Inflammatory macrophage (primary cell): ENCODE data around the gene APLF.
"Not testable (repeated sequence)": the region's sequence is repeated elsewhere in the genome, so short reads cannot be mapped to it uniquely, and the experiment has no call there.

Experiments
- DNase-seq, 2 donors: peaks; one replicate each; pipeline ENCODE4 v3.0.0-alpha.2; 2020 to 2022

The APLF gene

DNA sequence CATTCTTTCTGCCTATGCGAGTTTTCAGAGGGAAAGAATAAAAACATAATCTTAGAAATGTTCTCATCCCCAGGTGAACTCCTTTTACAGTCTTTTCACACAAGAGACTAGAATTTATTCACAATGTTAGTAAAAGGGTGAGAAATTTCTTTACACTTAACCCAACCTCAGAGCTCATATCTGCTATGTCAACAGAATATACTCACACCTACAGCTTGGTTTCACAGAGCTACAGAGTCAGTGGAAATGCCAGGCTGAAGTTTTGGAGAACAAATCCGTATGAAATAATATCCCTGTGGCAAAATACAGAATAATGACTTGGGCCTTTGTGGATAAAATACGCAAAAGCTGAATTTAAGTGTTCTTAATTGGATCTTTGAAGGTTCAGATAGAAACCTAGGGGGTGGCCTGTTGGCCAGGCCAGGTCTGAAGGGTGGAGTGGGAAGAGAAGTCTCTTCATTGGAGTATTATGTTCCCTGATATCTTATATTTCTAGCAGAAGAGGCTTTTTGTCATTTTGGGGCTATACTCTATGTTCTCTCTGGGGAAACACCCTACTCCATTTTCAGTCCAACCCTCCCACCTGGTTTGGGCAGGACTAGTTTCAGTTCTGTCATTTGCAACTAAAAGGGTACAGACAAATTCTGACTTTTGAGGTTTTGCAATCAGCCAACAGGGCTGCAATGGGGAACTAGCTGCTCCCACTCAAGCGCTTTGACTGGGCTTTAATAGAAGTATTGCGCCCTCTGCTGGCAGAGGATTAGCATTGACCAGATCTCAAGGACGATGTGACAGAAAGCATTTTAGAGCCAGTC lies 26.0 kb upstream of the APLF start:
- DNase-seq, result peak; percentile 98

DNA sequence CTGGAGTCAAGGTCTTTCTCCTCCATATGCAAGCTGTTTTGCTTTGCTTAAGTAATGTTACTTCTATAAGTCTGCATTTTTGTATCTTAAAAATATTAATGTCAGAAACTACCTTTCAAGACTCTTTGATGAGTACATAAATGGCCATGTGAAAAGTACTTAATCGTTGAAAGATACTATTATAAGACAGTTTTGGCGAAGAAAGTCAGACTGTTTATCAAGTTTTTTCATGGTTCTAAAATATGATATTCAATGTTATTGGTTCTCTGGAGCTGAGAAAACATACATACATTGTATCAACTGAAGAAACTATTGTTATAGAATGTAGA lies 25.4 kb upstream of the APLF start:
- no peak for DNase-seq

DNA sequence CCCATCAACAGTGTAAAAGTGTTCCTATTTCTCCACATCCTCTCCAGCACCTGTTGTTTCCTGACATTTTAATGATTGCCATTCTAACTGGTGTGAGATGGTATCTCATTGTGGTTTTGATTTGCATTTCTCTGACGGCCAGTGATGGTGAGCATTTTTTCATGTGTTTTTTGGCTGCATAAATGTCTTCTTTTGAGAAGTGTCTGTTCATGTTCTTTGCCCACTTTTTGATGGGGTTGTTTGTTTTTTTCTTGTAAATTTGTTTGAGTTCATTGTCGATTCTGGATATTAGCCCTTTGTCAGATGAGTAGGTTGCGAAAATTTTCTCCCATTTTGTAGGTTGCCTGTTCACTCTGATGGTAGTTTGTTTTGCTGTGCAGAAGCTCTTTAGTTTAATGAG lies 21.0 kb upstream of the APLF start:
- not testable (repeated sequence) for DNase-seq

DNA sequence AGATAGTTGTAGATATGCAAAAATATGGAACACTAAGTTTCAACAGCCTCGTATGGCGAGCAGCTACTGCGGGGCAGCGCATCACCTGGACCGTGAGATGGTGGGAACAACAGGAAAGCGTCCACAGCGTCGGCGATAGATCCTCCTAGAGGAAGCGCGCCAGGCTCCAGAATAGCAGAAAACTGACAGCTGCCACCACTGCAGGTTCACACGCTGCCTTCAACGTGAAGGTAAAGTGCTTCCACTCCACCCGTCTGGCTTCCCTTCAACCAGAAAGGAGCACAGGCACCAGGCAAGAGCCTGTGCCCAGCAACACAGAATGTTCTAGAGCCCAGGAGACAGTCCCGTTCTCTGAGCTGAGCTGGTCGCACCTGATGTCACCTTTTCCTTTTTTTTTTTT lies 20.3 kb upstream of the APLF start:
- DNase-seq, result no peak

DNA sequence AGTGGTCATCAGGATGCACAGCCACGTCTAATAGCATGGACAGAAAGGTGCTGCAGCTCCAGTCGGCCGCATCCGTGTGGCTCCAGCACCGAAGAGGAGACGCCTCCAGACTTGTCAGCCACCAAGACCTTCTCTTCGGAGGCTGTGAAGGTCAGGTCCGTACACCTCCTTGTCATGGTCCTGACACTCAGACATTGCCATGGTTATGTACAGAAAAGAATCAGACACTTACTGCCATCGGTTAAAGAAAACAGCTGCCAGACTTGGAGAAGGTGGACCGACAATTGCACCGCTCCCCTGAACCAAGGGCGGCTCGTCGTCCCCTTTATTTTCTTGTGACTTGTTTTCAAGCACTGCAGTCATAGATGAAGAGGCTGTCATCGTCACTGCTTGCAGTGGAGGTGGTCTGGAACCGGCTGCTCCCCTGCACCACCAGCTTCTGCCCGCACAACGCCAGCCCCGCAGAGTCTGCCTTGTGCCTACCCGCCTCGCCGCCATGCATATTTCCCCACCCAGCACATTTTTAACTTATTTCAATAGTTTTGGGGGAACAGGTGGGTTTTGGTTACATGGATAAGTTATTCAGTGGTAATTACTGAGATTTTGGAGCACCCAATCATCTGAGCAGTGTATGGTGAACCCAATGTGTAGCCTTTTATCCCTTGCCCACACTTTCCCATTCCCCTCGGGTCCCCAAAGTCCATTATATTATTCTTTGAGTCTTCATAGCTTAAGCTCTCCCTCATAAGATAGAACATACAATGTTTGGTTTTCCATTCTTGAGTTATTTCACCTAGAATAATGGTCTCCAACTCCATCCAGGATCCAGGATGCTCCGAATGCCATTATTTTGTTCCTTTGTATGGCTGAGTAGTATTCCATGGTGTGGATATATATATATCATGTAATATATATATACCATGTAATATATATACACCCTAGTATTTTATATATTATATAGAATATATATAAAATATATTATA lies 18.4 kb upstream of the APLF start:
- DNase-seq, result no peak

DNA sequence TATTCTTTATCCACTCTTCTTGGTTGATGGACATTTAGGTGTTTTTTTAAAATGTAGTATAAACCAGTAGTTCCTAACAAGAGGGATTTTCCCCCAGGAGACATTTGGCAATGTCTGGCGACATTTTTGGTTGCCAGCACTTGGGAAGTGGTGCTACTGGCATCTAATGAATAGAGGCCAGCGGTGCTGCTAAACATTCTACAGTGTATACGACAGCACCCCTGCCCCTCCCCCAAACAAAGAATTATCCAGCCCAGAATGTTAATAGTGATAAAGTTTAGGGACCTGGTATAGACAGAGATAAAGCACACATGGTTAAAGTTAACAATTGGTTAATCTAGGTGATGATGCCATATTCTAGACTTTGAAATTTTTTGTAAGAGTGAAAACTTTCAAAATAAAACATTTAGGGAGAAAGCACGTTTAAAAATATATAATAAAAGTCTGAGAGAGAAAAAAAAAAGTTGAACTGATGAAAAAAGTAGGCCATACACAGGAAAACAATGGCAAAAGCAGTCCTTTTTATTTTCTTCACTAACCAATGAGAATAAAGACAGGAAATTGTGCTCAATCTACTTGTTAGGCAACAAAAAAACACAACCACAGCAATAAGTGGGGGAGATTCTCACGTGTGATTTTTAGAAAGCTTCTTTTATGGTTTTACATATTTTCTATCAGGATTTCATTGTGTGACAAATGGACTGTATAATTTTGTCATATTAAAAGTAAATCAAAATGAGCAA lies 15.1 kb upstream of the APLF start:
- no peak for DNase-seq

DNA sequence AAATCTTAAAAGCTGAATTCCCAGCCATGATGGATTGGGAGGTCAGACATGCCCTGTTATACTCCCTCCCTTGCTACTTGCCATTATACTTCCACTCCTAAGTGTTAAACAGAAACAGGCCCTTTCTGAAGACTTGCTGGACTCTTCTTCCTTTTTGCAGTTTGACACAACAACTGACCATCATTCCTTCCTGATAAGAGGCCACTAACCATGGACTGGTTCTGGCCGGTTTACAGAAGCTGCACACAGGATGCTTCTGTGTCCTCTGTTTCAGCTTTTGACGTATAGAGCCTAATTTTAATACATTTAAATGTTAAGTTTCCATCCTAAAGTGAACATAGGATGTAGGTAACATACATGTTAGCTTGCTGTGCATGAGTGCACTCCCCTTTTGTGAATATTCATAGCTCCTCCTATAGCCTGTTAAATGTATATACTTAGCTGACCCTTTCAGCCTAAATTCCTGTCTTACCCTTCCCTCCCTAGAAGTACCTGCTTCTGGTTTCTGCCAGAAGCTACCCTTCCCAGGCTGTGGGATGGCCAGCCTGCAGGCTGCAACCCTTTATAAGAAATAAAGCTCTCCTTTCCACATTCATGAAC lies 13.5 kb upstream of the APLF start:
- no peak for DNase-seq

DNA sequence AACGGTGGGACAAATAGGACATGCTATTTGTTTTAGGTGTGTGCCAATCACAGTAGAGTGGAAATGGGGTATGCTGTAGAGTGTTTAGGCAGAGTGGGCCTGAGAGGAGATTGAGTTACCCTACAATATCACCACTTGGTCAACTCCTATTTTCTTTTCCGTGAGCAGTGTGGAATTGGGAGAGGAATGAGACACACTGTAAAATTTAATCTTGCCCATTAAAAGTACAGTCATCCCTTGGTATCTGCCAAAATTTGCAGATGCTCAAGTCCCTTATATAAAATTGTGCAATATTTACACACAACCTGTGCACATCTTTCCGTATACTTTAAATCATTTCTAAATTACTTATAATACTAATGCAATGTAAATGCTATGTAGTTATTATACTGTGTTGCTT lies 12.7 kb upstream of the APLF start:
- no peak for DNase-seq

DNA sequence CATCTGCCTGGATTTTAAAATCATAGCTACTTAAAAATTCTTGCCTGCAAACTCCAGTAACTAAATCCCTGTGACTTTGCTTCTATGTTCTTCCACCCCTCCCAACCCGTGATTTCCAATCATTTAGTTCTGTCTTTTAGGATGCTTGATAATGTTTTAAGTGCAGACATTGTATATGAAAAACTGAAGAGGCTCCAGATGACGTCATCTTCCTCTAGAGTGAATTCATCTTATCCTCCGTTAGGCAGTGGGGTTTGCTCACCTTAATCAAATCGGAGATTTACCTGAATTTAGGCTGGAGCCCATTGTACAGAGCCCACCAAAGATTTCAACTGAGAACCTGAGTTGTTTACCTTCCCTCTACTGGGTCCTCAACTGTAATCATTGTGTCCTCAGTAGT lies 11.2 kb upstream of the APLF start:
- no peak for DNase-seq

DNA sequence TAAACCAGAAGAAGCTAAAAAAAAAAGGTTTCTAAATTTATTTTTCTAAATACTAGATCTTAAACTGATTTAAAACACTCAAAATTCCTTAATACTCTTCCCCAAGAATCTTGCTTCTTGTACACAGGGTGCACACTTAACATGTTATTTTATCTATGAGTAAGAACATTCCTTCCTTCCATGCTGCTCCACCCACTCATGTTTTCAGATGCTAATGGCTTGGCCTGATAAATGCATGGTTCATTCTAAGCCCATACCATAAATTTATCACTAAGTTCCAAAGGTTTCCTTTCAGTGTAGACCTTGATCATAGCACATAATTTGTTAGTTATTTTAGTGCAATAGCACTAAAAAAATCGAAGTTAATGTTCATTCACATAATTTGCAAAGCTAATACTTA lies 8.4 kb upstream of the APLF start:
- no peak for DNase-seq

DNA sequence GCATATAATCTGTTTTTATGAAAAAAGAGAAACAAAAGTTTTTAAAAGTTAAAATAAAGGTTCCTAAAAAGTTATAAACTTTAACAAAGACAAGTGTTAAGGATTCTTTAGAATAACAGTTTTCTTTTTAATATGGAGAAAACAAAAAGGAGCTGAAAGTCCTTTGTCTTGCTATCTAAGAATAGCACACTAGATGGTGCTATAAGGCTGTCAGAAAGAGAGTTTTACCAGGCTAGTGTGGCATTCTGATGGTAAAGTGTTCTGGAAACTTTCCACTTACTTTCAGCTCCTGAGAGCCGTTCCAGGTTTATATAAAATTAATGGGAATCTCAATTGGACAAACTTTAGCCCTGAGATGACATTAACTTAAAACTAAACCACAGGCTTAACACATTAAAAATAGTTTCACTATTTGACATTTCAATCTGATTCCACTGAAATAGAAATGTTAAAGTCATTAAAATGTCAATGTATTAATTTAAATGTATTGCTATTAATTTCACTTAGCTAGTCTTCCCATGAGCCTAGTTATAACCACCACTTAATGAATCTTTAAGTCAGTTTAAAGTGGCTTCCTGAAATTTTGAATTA lies 4.0 kb upstream of the APLF start:
- DNase-seq, result peak; percentile 56 to 71

DNA sequence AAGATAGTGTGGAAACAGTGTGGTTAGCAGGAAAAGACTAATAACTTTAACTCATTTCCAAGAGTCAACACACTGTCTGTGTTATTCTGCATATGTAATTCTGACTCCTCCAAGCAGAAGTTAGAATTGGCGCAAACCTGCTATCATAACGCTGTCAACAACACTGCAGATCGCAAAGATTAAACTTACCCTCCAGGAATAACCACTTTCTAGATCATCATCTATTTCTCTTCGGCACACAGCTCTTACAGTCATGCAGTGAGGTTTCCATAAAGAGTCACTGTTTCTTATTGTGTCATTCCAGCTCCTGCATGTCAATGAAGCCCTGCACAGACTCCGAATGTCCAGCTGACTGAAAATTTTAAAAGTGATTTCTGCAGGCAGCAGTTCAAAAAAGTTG lies 2.7 kb upstream of the APLF start:
- no peak for DNase-seq

DNA sequence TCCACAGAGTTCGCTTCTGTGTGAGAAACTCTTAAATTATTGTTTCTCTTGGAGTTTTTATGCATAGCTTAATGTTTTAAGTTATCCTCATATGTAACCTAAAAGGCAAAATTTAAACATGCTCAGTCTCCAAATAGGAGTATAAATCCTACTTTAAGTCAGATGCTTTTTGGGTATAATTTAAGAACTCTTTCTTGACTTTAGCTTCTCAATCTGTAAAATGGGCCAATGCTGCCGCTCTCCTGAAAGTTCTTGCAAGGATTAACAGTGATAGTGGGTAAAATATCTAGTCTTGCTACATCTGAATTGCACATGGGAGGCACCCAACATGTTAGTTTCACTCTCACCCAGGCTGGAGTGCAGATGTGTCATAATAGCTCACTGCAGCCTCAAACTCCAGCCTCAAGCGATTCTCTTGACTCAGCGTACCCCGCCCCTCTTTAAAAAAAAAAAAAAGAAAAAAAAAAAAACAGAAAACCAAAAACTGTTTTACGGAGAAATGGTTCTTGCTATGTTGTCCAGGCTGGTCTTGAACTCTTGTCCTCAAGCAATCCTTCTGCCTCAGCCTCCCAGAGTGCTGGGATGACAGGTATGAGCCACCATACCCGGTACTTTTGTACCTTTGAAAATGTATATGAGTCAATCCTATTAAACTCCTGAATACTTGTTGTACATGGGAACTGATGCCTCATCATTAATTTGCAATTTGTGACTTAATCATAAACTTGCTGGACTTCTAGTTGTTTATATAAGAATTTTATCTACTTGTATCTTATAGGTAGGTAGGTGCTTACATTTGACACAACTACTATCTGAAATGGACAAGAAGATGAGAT lies 2.1 kb upstream of the APLF start:
- peak in 1 of 2 donors; percentile 14 for DNase-seq

DNA sequence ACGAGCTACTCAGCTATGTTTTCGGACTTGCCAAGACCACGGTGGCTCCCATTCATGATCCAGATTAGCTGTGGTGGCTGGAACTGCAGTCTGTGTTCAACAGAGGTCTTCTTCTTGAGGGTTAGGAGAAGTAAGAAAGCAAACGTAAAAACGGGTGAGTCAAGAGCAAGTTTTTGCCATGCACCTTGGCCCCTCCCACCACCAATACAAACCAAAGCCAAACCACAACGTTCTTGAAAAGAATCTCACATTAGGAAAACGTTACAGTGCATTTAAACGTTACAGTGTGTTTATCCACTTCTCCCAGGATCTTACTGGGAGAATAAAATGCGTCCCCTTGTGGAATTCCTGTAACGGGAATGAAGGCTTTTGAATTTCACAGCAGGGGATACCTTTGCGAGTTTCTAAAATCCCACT lies 1.0 kb upstream of the APLF start:
- DNase-seq, result peak; percentile 30 to 42

DNA sequence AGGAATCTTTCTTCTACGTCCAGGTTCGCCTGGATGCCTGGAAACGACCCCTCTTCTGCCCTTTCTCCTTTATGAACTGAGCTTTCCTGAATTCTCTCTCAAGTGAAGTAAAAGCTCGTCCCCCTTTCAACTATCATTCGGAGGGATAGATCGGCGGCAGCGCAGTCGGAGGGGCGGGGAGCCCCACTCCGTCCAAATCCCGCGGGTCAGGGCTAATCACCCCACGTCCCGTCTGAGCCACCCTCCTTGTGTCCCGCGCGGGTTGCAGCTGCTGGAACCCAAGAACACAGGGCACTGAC lies 658 bp upstream of the APLF start:
- no peak for DNase-seq

DNA sequence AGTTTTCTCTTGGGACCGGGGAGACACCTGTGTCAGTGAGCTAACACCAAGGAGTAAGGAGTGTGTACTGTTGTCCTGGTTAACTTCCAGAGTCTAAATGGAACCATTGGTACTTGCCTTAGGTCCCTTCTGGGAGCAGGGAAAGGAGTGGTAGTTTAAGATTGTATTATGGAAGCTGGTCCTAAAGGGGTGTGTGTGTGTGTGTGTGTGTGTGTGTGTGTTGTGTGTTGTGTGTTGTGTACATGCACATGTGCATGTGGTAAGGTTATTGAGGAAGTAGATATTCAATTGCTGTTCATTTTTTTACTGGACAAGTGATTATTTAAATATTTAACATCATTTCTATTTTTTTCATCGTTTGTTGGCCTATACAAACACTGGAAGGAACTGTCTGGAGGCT lies 1.4 kb downstream of the APLF start:
- no peak for DNase-seq

DNA sequence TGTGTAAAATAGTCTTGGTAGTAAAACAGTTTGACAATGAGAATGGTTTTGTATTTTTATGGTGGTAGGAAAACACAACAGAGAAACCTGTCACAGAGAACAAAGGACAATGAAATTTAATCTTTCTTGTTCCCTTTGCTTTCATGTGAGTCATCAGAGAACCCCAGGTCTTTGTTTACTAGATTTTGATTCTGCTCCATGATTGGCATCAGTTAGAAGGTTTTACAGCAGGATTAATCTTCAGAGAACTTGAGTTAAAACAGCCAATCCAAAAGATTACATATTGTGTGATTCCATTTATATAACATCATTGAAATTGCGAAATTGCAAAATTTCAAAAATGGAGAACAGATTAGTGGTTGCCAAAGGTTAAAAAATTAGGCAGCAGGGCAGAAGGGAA lies 2.5 kb downstream of the APLF start:
- DNase-seq, result peak in 1 of 2 donors; percentile 31

DNA sequence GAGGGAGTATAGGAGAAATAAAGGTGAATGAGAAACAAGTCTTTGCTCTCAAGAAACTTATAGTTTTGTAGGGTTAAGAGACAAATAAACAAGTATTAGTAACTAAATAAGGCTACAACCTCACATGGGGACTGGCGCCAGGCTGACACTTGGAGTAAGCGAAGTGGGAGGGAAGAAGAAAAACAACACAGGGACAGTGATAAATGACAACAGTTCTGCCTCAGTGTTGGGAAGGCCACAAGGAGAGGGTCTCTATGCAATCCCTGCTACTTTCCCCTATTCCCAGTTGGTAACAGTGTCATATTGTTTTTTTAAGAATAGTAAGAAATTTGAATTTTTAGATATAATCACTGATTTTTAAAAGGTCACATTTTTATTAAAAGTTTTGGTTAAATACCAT lies 4.0 kb downstream of the APLF start:
- DNase-seq, result no peak

DNA sequence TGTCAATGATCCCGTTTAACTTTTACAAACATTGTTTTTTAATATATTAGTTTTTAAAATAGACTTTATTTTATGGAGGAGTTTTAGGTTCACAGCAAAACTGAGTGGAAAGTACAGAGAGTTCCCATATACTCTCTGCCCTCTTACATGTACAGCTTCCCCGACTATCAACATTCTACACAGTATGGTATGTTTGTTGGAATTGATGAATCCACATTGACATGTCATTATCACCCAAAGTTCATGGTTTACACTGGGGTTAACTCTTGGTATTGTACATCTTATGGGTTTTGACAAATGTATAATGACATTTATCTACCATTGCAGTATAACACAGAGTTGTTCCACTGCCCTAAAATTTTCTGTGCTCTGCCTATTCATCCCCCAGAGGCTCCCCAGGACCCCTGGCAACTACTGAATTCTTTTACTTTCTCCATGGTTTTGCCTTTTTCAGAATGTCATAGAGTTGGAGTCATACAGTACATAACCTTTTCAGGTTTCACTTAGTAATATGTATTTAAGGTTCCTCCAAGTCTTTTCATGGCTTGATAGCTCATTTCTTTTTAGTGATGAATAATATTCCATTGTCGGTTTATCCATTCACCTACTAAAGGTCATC lies 5.5 kb downstream of the APLF start:
- no peak for DNase-seq

DNA sequence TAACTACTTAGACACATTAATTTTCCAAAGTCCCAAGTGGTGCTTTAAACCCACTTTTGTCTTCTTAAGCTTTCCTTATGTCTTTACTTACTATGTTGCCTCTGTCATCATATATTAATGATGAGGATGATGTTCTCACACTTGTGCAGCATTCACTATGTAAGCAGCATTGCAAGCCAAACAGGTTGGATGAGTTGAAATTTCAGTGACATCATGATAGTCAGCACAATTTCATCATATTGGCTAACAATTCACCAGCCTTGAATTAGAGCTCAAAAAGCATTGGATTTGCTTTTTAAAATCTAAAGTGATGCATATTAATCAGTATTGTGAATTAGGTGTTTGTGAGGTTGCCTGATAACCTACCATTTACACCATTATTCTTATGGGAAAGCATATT lies 7.7 kb downstream of the APLF start:
- DNase-seq, result no peak

DNA sequence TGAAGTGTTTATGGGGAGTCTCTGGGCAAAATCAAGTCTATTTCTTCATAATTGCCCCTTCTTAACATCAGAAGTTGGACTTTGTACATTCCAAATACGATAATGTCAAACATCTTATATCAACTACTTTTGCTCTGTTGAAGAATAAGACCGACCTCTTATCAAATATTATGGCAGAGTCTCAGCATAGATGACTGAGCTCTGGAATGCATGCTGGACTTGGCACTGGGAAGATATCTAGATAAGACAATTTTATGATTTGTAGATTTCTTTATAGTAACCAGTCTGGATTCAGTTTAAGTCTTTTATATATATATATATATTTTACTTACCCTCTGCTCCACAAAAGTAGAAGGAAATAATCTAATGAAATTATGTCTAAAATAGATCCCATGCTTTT lies 8.2 kb downstream of the APLF start:
- no peak for DNase-seq
